GM12878 (cell line): ENCODE data around the gene TAF10. TPM values are rescaled to one million over a fixed set of nuclear protein-coding genes. Genes with fewer than 3 reads are reported as not detected.

Source experiments
- ATAC-seq: fragments of 200-7000 bp; cut with Tn5 transposase; 3 replicates; pipeline ENCODE4 v1.9.1; 2020; ENCODE audit warnings: mild to moderate bottlenecking, moderate library complexity
- BruUV-seq: library from RNA; stranded (reverse); fragments of 400-500 nt; replicated peaks from 2 replicates; lab custom pipeline; 2021; lab: Mats Ljungman, UMichigan
- CTCF ChIA-PET: fragments of 300-600 bp; sonication (Branson Sonifier 250); formaldehyde crosslinking; extraction: SDS; loops from one replicate; lab custom pipeline; 2021; ENCODE audit warnings: inconsistent platforms; lab: Yijun Ruan, JAX
- POLR2A ChIA-PET: fragments of 350-600 bp; formaldehyde crosslinking; extraction: SDS; loops from one replicate; lab custom pipeline; 2021; ENCODE audit warnings: inconsistent platforms; lab: Charles Lee
- RAD21 ChIA-PET: fragments of 300-600 bp; sonication (Branson Sonifier 250); formaldehyde crosslinking; loops from one replicate; lab custom pipeline; 2023; ENCODE audit warnings: antibody characterized with exemption; ENCODE audit not compliant: unreplicated experiment; lab: Charles Lee
- SMC1A ChIA-PET: fragments of 300-600 bp; sonication (Branson Sonifier 250); formaldehyde crosslinking; loops from one replicate; lab custom pipeline; 2023; ENCODE audit not compliant: unreplicated experiment, uncharacterized antibody; lab: Charles Lee
- DNase-seq: peaks from one replicate; pipeline ENCODE4 v3.0.0-alpha.2; 2011; ENCODE audit warnings: low read depth, low spot score
- FAIRE-seq: peaks from 3 replicates; lab custom pipeline; 2011; peaks lifted over from hg19 to GRCh38; lab: Jason Lieb, UNC
- H2AFZ ChIP-seq: 2 replicates; pipeline ENCODE4 v1.6.0; 2011; ENCODE audit warnings: low read depth, low read length, control low read depth; ENCODE audit not compliant: control insufficient read depth
- H3K27ac ChIP-seq: 2 replicates; pipeline ENCODE4 v1.5.1; 2011; ENCODE audit warnings: control low read depth; ENCODE audit not compliant: control insufficient read depth, insufficient read depth
- H3K27me3 ChIP-seq, 2 experiments: replicated peaks in 1 of 2; 2 replicates each; pipeline versions ENCODE4 v1.6.0 to v1.6.1; 2011; ENCODE audit warnings: low read length in 1 of 2; ENCODE audit not compliant: control insufficient read depth in 2 of 2, insufficient read depth in 2 of 2
- H3K36me3 ChIP-seq, 2 experiments: 2 replicates each; pipeline ENCODE4 v1.5.1; 2011; ENCODE audit warnings: low read length in 1 of 2; ENCODE audit not compliant: control insufficient read depth in 2 of 2, insufficient read depth in 2 of 2
- H3K4me1 ChIP-seq: 2 replicates; pipeline ENCODE4 v1.6.1; 2011; ENCODE audit warnings: mild to moderate bottlenecking, low read length, moderate library complexity, mixed read lengths; ENCODE audit not compliant: control insufficient read depth, insufficient read depth
- H3K4me2 ChIP-seq: 2 replicates; pipeline ENCODE4 v1.6.0; 2011; ENCODE audit warnings: control low read depth; ENCODE audit not compliant: control insufficient read depth, insufficient read depth
- H3K4me3 ChIP-seq: fragments of 200-600 bp; sonication (generic); 2 replicates; pipeline ENCODE4 v1.5.1; 2016
- H3K79me2 ChIP-seq: 2 replicates; pipeline ENCODE4 v1.6.0; 2011; ENCODE audit warnings: low read length; ENCODE audit not compliant: control insufficient read depth, insufficient read depth
- H3K9ac ChIP-seq: 2 replicates; pipeline ENCODE4 v1.8.0; 2011; ENCODE audit warnings: low read length, control low read depth, mixed read lengths; ENCODE audit not compliant: control insufficient read depth, insufficient read depth
- H3K9me3 ChIP-seq: replicated peaks from 3 replicates; pipeline ENCODE4 v1.5.1; 2011; ENCODE audit warnings: mild to moderate bottlenecking, low read length; ENCODE audit not compliant: control insufficient read depth, insufficient read depth
- H4K20me1 ChIP-seq: 2 replicates; pipeline ENCODE4 v1.6.0; 2011; ENCODE audit not compliant: control insufficient read depth, insufficient read depth
- BCLAF1 ChIP-seq: fragments of 450-650 bp; IDR thresholded peaks from 2 replicates; pipeline ENCODE4 v1.6.1; 2017; ENCODE audit warnings: antibody characterized with exemption, mild to moderate bottlenecking, moderate library complexity
- EED ChIP-seq: sonication (generic); IDR thresholded peaks from 2 replicates; pipeline ENCODE4 v1.6.1; 2016; ENCODE audit warnings: antibody characterized with exemption, low read depth
- TCF12 ChIP-seq: IDR thresholded peaks from 2 replicates; pipeline ENCODE4 v1.6.1; 2011; ENCODE audit warnings: low read depth, mild to moderate bottlenecking, low read length
- ZNF207 ChIP-seq: fragments of 450-650 bp; IDR thresholded peaks from 2 replicates; pipeline ENCODE4 v1.6.1; 2014; ENCODE audit warnings: antibody characterized with exemption, mild to moderate bottlenecking, borderline replicate concordance
- WGBS: methylation state at CpG from one replicate; pipeline ENCODE4 v1.1.6; 2016; ENCODE audit warnings: low lambda C conversion rate; ENCODE audit not compliant: insufficient replicate concordance, insufficient coverage; ENCODE audit errors: missing lambda C conversion rate; 5-methylcytosine and 5-hydroxymethylcytosine counted together
- in situ Hi-C: fragments of 300-500 bp; cut with MboI; formaldehyde crosslinking; loops from 9 replicates; pipeline ENCODE4 v1.14.3; 2018; ENCODE audit warnings: mixed read lengths
- intact Hi-C: fragments of 100-400 bp; cut with micrococcal nuclease; formaldehyde crosslinking; loops from one replicate; pipeline ENCODE4 v1.14.2; 2022; ENCODE audit not compliant: unreplicated experiment
- polyA plus RNA-seq, 11 experiments: library from polyadenylated mRNA; depleted of rRNA in 4 of 11; unstranded in 6 of 11; stranded (reverse) in 5 of 11; fragments of >200 nt; fragmentation: Nextera tagmentation in 4 of 11; fragmentation: Illumina TruSeq in 1 of 11; extraction: Ambion mirVana in 4 of 11; extraction: Trizol in 1 of 11; gene quantifications; 1 replicate in 1 of 11; 2 replicates in 10 of 11; pipeline versions ENCODE4 v1.2.1 to v1.2.3, GENCODE V29; 2011 to 2016; ENCODE audit warnings: inconsistent platforms in 2 of 11, missing spikeins in 2 of 11, low read depth in 1 of 11
- total RNA-seq, 4 experiments: library from RNA; depleted of rRNA in 3 of 4; stranded (reverse); fragments of >200 nt in 3 of 4; fragmentation: Illumina TruSeq in 1 of 4; extraction: Trizol in 1 of 4; gene quantifications; 2 replicates each; pipeline versions ENCODE4 v1.2.1 to v1.2.3, GENCODE V29; 2013 to 2021
- TF ChIP-seq, protein P1 (sequence below): fragments of 450-650 bp; IDR thresholded peaks from 2 replicates; pipeline ENCODE4 v1.6.1; 2017; ENCODE audit warnings: low read depth, mild to moderate bottlenecking, moderate library complexity

Gene TAF10
- total and polyA plus RNA-seq, 10 of the 15 experiments (the other 5 are each of a cell fraction or from before 2014, with no cell fraction given) = 26.7 to 251 (median 149) TPM

GRCh38 chr11:6621711-6622211 lies 9.7 kb upstream of the TAF10 start:
- no peaks in the 10 kb centered on the region for H3K9me3 ChIP-seq
- no peaks in the 10 kb centered on the region for H3K27me3 ChIP-seq
- no peaks in the 10 kb centered on the region for H4K20me1 ChIP-seq
- no peak overlapping the region for H3K4me3 ChIP-seq
- FAIRE-seq = no peak
- H3K27ac ChIP-seq = no peak overlapping the region
- no TSS peak for BruUV-seq
- no peak for TF ChIP-seq TCF12
- H3K36me3 ChIP-seq = no peaks in the 10 kb centered on the region
- RAD21 ChIA-PET = interaction anchor here (4.3 kb wide), 1 partner anchor 18 kb away, joined by 55 read pairs; the partner anchor contains the start of genes ILK and RRP8
- POLR2A ChIA-PET = interaction anchor here (0.9 to 9.1 kb wide), 2 partner anchors 12 to 17 kb away, joined by 3 to 85 read pairs; partner anchors contain the start of gene TAF10
- in situ Hi-C loops = no loop called here
- SMC1A ChIA-PET = interaction anchor here (0.9 to 1.4 kb wide), 5 partner anchors 15 to 219 kb away, joined by 3 to 4 read pairs (median 3); no protein-coding TSS in a partner anchor
- H3K4me2 ChIP-seq = no peak overlapping the region
- H3K4me1 ChIP-seq = peaks cover 5% of the 10 kb centered on the region
- CTCF ChIA-PET = interaction anchor here (0.6 to 3.1 kb wide), 6 partner anchors 9 to 134 kb away, joined by 3 to 13 read pairs (median 4); partner anchors contain the start of gene TAF10
- DNase-seq = no peak
- H3K79me2 ChIP-seq = peaks cover 12% of the 10 kb centered on the region
- no peak overlapping the region for H3K9ac ChIP-seq
- WGBS = 71% methylated on average over 13 of the region's 16 CpGs
- intact Hi-C loops = no loop called here
- no peak for ATAC-seq
- no peak overlapping the region for H2AFZ ChIP-seq

- ChIA-PET CTCF (interaction anchor here (3.1 kb wide), 1 partner anchor 8 kb away, joined by 13 read pairs; the partner anchor contains the start of gene TAF10), POLR2A (interaction anchor here (0.6 to 9.1 kb wide), 3 partner anchors 11 to 107 kb away, joined by 3 to 85 read pairs (median 4); partner anchors contain the start of gene TAF10)
- TF ChIP-seq, protein P1, sequence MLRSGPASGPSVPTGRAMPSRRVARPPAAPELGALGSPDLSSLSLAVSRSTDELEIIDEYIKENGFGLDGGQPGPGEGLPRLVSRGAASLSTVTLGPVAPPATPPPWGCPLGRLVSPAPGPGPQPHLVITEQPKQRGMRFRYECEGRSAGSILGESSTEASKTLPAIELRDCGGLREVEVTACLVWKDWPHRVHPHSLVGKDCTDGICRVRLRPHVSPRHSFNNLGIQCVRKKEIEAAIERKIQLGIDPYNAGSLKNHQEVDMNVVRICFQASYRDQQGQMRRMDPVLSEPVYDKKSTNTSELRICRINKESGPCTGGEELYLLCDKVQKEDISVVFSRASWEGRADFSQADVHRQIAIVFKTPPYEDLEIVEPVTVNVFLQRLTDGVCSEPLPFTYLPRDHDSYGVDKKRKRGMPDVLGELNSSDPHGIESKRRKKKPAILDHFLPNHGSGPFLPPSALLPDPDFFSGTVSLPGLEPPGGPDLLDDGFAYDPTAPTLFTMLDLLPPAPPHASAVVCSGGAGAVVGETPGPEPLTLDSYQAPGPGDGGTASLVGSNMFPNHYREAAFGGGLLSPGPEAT = no peak
- no peak for TF ChIP-seq ZNF207
- no peak for TF ChIP-seq BCLAF1
- no peak for TF ChIP-seq EED
Observed at GRCh38 chr11:6620636-6621035, 8.6 kb upstream of the TAF10 start.

More at GRCh38 chr11:6620636-6621035, 8.6 kb upstream of the TAF10 start:
- Histone ChIP-seq H2AFZ (no peak overlapping the region), H3K36me3 (no peaks in the 10 kb centered on the region; a peak in 1 of 4 replicates), H3K9me3 (no peaks in the 10 kb centered on the region), H3K79me2 (peaks cover 12% of the 10 kb centered on the region), H3K4me3 (no peak overlapping the region), H3K9ac (no peak overlapping the region), H3K4me1 (peaks cover 5% of the 10 kb centered on the region), H3K27ac (no peak overlapping the region), H3K4me2 (no peak overlapping the region), H3K27me3 (no peaks in the 10 kb centered on the region), H4K20me1 (no peaks in the 10 kb centered on the region)
- DNase-seq (no peak), FAIRE-seq (no peak), ATAC-seq (no peak)
- ChIA-PET SMC1A (interaction anchor here (0.7 to 1.4 kb wide), 4 partner anchors 16 to 86 kb away, joined by 3 to 4 read pairs (median 4); no protein-coding TSS in a partner anchor), RAD21 (interaction anchor here (4.3 kb wide), 1 partner anchor 17 kb away, joined by 55 read pairs; the partner anchor contains the start of genes ILK and RRP8)
- in situ Hi-C loops = no loop called here
- no TSS peak for BruUV-seq
- 41% methylated on average over 1 of the region's 1 CpG for WGBS
- intact Hi-C loops = no loop called here
